HepG2 (cell line): ENCODE measurements around the gene VEGFB. TPM values are rescaled to one million over a fixed set of nuclear protein-coding genes. Genes with fewer than 3 reads are reported as not detected.

Source experiments
- BRD4 ChIP-seq: sonication (generic); formaldehyde crosslinking; IDR thresholded peaks from 2 replicates; pipeline ENCODE4 v1.4.0; 2020; ENCODE audit warnings: missing genetic modification reagents
- FIP1L1 ChIP-seq: fragments of 200-400 bp; formaldehyde crosslinking; IDR thresholded peaks from 2 replicates; pipeline ENCODE4 v1.6.1; 2018; ENCODE audit warnings: low read depth, mild to moderate bottlenecking, low read length, moderate library complexity, borderline replicate concordance; ENCODE audit not compliant: insufficient read depth
- GABPA ChIP-seq, 2 experiments: IDR thresholded peaks; 2 replicates each; pipeline ENCODE4 v1.6.1; 2011 to 2016; ENCODE audit warnings: low read depth in 2 of 2, low read length in 1 of 2, missing biosample characterization in 1 of 2, missing genetic modification characterization in 1 of 2
- HDAC2 ChIP-seq: sonication (generic); formaldehyde crosslinking; IDR thresholded peaks from 2 replicates; pipeline ENCODE4 v1.4.0; 2020; ENCODE audit warnings: missing genetic modification reagents
- IRF2 ChIP-seq: IDR thresholded peaks from 2 replicates; pipeline ENCODE4 v1.6.1; 2018; ENCODE audit warnings: missing genetic modification reagents, missing compliant biosample characterization
- KDM1A ChIP-seq: IDR thresholded peaks from 2 replicates; pipeline ENCODE4 v1.6.1; 2016; ENCODE audit warnings: missing compliant biosample characterization
- NONO ChIP-seq, 2 experiments: fragments of 450-650 bp in 1 of 2; sonication (generic) in 1 of 2; formaldehyde crosslinking in 1 of 2; IDR thresholded peaks in 1 of 2; conservative IDR thresholded peaks in 1 of 2; 2 replicates each; pipeline versions ENCODE4 v1.6.1 to v1.8.0; 2017 to 2022; ENCODE audit warnings: mild to moderate bottlenecking in 1 of 2, missing genetic modification reagents in 1 of 2, moderate library complexity in 1 of 2
- NR2F6 ChIP-seq, 2 experiments: IDR thresholded peaks; 2 replicates each; pipeline ENCODE4 v1.6.1; 2016; ENCODE audit warnings: antibody characterized with exemption in 1 of 2, mild to moderate bottlenecking in 1 of 2
- SALL1 ChIP-seq: sonication (generic); formaldehyde crosslinking; IDR thresholded peaks from 2 replicates; pipeline ENCODE4 v1.8.0; 2022; ENCODE audit warnings: mild to moderate bottlenecking, missing genetic modification reagents
- SIN3A ChIP-seq: IDR thresholded peaks from 2 replicates; pipeline ENCODE4 v1.6.1; 2011; ENCODE audit warnings: low read depth, mild to moderate bottlenecking, control low read depth, low read length, borderline replicate concordance
- ZNF235 ChIP-seq: sonication (generic); formaldehyde crosslinking; IDR thresholded peaks from 2 replicates; pipeline ENCODE4 v1.8.1; 2023; ENCODE audit warnings: mild to moderate bottlenecking, missing genetic modification reagents, borderline replicate concordance
- ZNF569 ChIP-seq: sonication (generic); formaldehyde crosslinking; IDR thresholded peaks from 2 replicates; pipeline ENCODE4 v1.5.0; 2020; ENCODE audit warnings: mild to moderate bottlenecking, missing genetic modification reagents, moderate library complexity, borderline replicate concordance
- ZNF841 ChIP-seq: sonication (generic); formaldehyde crosslinking; IDR thresholded peaks from 2 replicates; pipeline ENCODE4 v1.8.1; 2023; ENCODE audit warnings: missing genetic modification reagents, borderline replicate concordance
- ZSCAN20 ChIP-seq: sonication (generic); formaldehyde crosslinking; IDR thresholded peaks from 2 replicates; pipeline ENCODE4 v1.4.0; 2020; ENCODE audit warnings: missing genetic modification reagents, mild to moderate bottlenecking, borderline replicate concordance
- polyA plus RNA-seq, 8 experiments: library from polyadenylated mRNA; depleted of rRNA in 3 of 8; stranded (reverse) in 7 of 8; unstranded in 1 of 8; fragments of >200 nt; fragmentation: Illumina TruSeq in 4 of 8; extraction: Trizol in 4 of 8; gene quantifications; 2 replicates each; pipeline versions ENCODE4 v1.2.1 to v1.2.3, GENCODE V29; 2011 to 2016; ENCODE audit warnings: low read depth in 4 of 8, missing spikeins in 1 of 8, mixed read lengths in 1 of 8; ENCODE audit not compliant: insufficient read depth in 1 of 8
- total RNA-seq, 5 experiments: library from RNA; depleted of rRNA; stranded (reverse); fragments of >200 nt; fragmentation: Illumina TruSeq; extraction: Trizol; gene quantifications; 2 replicates each; pipeline ENCODE4 v1.2.3, GENCODE V29; 2016; ENCODE audit warnings: low read depth in 1 of 5
- TF ChIP-seq, protein P1 (sequence below): sonication (generic); formaldehyde crosslinking; IDR thresholded peaks from 2 replicates; pipeline ENCODE4 v1.8.1; 2022; ENCODE audit warnings: mild to moderate bottlenecking, missing genetic modification reagents
- TF ChIP-seq, protein P2 (sequence below): IDR thresholded peaks from 2 replicates; pipeline ENCODE4 v1.6.1; 2016; ENCODE audit warnings: mild to moderate bottlenecking
- TF ChIP-seq, protein P3 (sequence below): sonication (generic); formaldehyde crosslinking; IDR thresholded peaks from one replicate; pipeline ENCODE4 v1.5.1; 2020; ENCODE audit warnings: mild to moderate bottlenecking, missing genetic modification reagents; ENCODE audit errors: not compliant biosample characterization

The VEGFB gene
- total and polyA plus RNA-seq, 2 of the 13 experiments (the other 11 are each of a cell fraction or from before 2014, with no cell fraction given) = 9.0 to 11.3 TPM

DNA sequence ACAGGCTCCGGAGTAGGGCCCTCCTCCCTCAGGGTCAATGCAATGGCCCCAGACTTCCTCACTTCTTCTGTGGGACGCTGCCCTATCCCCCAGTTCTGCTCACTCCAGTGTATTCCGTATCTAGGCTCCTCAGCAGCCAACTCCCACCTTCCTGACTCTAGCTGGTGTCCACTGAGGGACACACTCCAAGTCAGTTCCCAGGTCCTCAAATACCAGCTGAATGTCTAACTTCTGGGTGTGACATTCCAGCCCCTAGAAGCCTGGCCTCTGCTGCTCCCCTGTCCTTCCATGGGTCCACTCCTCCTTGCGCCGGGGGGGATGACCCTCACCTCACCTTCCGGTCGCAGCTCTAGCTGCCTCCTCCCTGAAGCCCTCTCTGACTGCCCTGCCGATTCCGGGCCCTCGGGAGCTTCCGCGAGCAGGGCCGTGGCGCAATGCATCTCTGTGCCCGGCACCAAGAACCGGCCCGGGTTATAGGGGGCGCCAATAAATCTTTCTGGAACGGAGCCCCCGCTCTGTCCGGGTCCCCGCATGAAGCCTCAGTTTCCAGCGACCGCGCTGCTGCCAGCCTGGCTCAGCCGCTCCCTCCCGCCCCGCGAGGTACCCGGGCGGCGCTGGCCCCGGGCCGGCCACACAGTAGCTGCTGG, 34.6 kb downstream of the VEGFB start (continued):
- TF ChIP-seq, protein P1, sequence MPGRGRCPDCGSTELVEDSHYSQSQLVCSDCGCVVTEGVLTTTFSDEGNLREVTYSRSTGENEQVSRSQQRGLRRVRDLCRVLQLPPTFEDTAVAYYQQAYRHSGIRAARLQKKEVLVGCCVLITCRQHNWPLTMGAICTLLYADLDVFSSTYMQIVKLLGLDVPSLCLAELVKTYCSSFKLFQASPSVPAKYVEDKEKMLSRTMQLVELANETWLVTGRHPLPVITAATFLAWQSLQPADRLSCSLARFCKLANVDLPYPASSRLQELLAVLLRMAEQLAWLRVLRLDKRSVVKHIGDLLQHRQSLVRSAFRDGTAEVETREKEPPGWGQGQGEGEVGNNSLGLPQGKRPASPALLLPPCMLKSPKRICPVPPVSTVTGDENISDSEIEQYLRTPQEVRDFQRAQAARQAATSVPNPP = 0 out of 2 replicates have a peak, but pooled peaks have one; percentile 11
- TF ChIP-seq GABPA (IDR thresholded peaks at IDR 0.05; ENCODE audit: low read depth, low read length) (peak; percentile 39; the same call in 1 of the 2 replicates), GABPA (CRISPR knock-in tag; IDR thresholded peaks at IDR 0.05; ENCODE audit: low read depth) (peak; percentile 73), KDM1A (CRISPR knock-in tag) (peak; percentile 50; the same call in 1 of the 2 replicates), SALL1 (CRISPR knock-in tag) (no peak), ZNF841 (CRISPR knock-in tag) (peak; percentile 78; the same call in 1 of the 2 replicates), BRD4 (CRISPR knock-in tag) (peak; percentile 49; the same call in 1 of the 2 replicates), ZSCAN20 (CRISPR knock-in tag) (no peak), ZNF235 (CRISPR knock-in tag) (0 out of 2 replicates have a peak, but pooled peaks have one; percentile 47), IRF2 (CRISPR knock-in tag) (0 out of 2 replicates have a peak, but pooled peaks have one; percentile 27), FIP1L1 (no peak), SIN3A (peak; percentile 61; the same call in 1 of the 2 replicates), NR2F6 (IDR thresholded peaks at IDR 0.05) (peak; percentile 30; the same call in 1 of the 2 replicates), NR2F6 (CRISPR knock-in tag; IDR thresholded peaks at IDR 0.05) (peak; percentile 23; the same call in 1 of the 2 replicates), ZNF569 (CRISPR knock-in tag) (0 out of 2 replicates have a peak, but pooled peaks have one; percentile 60), NONO (IDR thresholded peaks at IDR 0.05) (no peak), NONO (CRISPR knock-in tag; conservative IDR thresholded peaks at IDR 0.05) (no peak; the same call in 1 of the 2 replicates), HDAC2 (CRISPR knock-in tag) (peak; percentile 19; the same call in 1 of the 2 replicates)
- TF ChIP-seq, protein P2, sequence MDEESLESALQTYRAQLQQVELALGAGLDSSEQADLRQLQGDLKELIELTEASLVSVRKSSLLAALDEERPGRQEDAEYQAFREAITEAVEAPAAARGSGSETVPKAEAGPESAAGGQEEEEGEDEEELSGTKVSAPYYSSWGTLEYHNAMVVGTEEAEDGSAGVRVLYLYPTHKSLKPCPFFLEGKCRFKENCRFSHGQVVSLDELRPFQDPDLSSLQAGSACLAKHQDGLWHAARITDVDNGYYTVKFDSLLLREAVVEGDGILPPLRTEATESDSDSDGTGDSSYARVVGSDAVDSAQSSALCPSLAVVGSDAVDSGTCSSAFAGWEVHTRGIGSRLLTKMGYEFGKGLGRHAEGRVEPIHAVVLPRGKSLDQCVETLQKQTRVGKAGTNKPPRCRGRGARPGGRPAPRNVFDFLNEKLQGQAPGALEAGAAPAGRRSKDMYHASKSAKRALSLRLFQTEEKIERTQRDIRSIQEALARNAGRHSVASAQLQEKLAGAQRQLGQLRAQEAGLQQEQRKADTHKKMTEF (CRISPR knock-in tag) = peak; percentile 57
- TF ChIP-seq, protein P3, sequence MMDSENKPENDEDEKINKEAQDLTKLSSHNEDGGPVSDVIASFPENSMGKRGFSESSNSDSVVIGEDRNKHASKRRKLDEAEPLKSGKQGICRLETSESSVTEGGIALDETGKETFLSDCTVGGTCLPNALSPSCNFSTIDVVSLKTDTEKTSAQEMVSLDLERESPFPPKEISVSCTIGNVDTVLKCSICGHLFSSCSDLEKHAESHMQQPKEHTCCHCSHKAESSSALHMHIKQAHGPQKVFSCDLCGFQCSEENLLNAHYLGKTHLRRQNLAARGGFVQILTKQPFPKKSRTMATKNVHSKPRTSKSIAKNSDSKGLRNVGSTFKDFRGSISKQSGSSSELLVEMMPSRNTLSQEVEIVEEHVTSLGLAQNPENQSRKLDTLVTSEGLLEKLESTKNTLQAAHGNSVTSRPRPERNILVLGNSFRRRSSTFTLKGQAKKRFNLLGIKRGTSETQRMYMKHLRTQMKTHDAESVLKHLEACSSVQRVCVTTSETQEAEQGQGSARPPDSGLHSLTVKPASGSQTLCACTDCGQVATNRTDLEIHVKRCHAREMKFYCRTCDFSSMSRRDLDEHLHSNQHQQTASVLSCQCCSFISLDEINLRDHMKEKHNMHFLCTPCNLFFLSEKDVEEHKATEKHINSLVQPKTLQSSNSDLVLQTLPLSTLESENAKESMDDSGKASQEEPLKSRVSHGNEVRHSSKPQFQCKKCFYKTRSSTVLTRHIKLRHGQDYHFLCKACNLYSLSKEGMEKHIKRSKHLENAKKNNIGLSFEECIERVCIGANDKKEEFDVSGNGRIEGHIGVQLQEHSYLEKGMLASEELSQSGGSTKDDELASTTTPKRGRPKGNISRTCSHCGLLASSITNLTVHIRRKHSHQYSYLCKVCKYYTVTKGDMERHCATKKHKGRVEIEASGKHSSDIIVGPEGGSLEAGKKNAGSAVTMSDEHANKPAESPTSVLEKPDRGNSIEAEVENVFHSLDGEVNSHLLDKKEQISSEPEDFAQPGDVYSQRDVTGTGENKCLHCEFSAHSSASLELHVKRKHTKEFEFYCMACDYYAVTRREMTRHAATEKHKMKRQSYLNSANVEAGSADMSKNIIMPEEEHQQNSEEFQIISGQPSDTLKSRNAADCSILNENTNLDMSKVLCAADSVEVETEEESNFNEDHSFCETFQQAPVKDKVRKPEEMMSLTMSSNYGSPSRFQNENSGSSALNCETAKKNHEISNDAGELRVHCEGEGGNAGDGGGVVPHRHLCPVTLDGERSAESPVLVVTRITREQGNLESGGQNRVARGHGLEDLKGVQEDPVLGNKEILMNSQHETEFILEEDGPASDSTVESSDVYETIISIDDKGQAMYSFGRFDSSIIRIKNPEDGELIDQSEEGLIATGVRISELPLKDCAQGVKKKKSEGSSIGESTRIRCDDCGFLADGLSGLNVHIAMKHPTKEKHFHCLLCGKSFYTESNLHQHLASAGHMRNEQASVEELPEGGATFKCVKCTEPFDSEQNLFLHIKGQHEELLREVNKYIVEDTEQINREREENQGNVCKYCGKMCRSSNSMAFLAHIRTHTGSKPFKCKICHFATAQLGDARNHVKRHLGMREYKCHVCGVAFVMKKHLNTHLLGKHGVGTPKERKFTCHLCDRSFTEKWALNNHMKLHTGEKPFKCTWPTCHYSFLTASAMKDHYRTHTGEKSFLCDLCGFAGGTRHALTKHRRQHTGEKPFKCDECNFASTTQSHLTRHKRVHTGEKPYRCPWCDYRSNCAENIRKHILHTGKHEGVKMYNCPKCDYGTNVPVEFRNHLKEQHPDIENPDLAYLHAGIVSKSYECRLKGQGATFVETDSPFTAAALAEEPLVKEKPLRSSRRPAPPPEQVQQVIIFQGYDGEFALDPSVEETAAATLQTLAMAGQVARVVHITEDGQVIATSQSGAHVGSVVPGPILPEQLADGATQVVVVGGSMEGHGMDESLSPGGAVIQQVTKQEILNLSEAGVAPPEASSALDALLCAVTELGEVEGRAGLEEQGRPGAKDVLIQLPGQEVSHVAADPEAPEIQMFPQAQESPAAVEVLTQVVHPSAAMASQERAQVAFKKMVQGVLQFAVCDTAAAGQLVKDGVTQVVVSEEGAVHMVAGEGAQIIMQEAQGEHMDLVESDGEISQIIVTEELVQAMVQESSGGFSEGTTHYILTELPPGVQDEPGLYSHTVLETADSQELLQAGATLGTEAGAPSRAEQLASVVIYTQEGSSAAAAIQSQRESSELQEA (CRISPR knock-in tag) = peak; percentile 54
